Eye (tissue), 1 donor: Measurements from ENCODE around the gene INPP5A.

ENCODE experiments used
- DNase-seq: peaks from one replicate; pipeline ENCODE4 v3.0.0-alpha.2; 2015

INPP5A gene

GRCh38 chr10:132601567-132601966 lies 64.0 kb downstream of the INPP5A start:
- DNase-seq: no peak

DNA sequence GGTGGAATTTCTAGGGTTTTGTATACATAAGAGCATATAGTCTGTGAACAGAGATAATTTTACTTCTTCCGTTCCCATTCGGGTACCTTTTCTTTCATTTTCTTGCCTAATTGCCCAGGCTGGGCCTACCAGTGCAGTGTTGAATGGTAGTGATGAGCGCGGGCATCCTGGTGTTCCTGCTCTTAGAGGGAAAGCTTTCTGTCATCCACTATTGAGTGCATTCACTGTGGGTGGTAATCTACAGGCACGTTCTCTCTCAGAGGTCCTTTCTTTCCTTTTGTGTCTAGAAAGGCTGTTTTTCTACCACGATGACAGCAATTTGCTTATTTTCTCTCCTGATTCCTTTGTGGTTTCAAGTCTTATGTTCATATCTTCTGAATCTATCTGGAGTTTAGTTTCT lies 65.0 kb downstream of the INPP5A start:
- no peak for DNase-seq

GRCh38 chr10:132603851-132604533 lies 66.4 kb downstream of the INPP5A start:
- DNase-seq: no peak

DNA sequence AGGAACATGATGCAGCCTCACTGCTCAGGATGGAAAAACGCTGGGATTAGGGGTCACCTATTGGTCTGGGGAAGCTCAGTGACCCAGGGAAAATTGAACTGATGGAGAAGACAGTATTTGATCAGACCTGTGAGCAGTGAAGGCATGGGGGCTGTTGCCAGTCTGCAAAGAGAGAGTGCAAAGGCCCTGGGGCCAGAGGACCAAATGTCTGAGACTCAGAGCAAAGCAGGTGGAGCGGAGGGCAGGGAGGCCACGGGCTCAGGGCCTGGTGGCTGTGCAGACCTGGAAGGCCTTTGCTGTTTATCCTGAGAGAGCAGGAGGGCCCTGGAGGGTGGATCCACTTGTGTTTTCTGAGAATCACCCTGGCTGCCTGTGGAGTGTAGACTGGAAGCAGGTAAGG lies 67.1 kb downstream of the INPP5A start:
- no peak for DNase-seq

GRCh38 chr10:132605390-132605789 lies 67.8 kb downstream of the INPP5A start:
- no peak for DNase-seq

DNA sequence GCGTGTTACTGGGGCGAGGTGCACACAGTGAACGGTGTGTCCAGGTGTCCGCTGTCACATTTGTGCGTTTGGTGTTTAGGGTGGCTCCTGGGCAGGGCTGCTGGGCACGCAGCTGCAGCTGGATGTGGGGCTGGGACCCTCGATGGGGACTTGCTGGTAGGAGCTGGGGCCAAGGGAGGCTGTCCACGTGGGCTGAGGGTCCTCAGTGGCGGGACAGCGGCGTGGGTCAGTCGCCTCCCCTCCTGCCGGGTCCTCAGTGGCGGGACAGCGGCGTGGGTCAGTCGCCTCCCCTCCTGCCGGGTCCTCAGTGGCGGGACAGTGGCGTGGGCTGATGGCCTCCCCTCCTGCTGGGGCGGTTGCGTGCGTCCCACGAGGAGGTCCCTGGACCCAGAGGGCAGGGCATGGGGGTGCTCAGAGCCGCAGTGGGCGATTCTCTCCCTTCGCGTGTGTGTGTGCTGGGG lies 68.5 kb downstream of the INPP5A start:
- DNase-seq: no peak

- peak; percentile 35 for DNase-seq
These were observed 69.1 kb downstream of the INPP5A start for GRCh38 chr10:132606536-132607316.

- no peak for DNase-seq
These were observed 69.9 kb downstream of the INPP5A start for GRCh38 chr10:132607491-132607890.

- no peak for DNase-seq
These were observed 70.4 kb downstream of the INPP5A start for GRCh38 chr10:132607961-132608495.

DNA sequence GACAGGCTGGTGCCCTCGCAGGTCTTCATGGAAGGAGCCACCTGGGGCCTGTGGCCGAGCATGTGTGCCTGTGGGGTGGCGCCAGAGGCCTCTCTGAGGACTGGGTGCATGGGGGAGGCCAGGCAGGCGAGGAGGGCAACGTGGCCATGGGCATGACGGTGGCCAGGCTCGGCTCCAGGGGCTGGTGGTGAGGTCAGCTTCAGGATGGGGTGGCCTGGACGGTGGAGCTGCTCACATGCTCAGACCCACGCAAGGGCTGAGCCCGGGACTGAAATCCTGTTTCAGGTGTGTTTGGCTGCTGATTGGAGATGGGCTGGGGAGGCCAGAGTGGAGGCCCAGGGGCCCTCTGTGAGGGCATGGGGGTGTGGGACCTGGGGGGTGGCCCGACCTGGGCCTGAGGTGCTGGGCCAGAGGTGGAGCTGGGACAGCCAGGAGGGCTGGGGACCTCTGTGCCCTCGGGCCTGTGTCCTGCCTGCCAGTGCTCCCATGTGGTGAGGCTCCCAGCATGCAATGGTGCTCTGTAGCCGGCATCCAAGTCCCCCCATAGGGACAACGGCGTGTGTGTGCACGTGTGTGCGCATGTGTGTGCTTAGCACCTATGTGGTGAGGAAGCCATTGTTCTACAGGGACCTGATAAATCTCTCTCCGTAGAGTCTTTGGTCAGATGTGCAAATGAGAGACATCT lies 71.1 kb downstream of the INPP5A start:
- no peak for DNase-seq

DNA sequence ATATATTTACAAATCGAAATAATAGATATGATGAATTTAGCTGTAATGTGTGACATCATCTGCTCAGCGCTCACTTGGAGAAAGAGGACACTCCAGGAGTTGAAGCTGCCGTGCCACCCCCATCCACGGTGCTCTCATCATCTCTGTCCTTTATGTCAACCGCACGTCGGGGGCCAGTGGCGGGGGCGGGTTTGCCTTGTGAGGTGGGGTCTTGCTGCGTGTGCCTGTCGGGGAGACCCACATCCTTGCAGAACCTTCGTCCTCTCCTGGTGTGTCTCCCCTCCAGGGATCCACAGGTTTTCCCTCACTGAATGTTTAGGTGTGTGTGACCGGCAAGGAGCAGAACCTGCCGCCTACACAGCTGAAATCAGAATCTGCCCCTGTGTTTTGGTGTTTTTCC lies 71.6 kb downstream of the INPP5A start:
- DNase-seq: no peak

GRCh38 chr10:132610071-132610701 lies 72.6 kb downstream of the INPP5A start:
- no peak for DNase-seq

GRCh38 chr10:132611026-132611910 lies 73.7 kb downstream of the INPP5A start:
- DNase-seq: no peak

- no peak for DNase-seq
These were observed 74.4 kb downstream of the INPP5A start for GRCh38 chr10:132611986-132612385.

GRCh38 chr10:132612571-132613504 lies 75.3 kb downstream of the INPP5A start:
- peak; percentile 64 for DNase-seq

DNA sequence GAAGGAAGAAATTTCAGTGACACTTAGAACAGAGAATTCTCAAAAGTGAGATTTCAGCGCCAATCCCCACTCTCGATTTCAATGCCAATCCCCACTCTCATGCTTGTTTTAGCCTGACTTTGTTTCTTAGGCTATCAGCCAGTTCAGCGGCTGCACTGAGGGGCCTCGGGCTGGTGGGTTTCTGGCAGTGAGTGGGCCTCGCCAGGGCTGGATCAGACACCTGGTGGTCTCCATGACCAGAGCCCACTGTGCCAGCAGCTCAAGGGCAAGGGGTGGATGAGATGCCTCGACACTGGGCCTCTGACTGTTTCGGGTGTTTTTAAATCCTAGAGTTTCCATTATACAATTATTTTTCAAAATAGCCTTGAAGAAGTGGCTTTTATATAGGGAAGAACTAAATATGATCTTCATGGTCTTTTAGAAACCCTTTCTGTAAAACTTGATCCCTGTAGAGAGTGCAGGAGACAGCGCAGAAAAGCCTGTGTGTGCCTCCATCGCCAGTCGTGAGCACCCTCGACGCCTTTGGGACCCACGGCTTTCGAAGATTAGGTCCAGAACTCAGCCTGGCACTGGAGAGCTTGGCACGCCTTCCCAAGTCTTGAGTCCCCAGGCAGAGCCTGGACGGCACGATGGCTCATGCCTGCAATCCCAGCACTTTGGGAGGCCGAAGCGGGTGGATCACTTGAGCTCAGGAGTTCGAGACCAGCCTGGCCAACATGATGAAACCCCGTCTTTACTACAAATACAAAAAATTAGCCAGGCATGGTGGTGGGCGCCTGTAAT lies 76.2 kb downstream of the INPP5A start:
- DNase-seq: no peak

DNA sequence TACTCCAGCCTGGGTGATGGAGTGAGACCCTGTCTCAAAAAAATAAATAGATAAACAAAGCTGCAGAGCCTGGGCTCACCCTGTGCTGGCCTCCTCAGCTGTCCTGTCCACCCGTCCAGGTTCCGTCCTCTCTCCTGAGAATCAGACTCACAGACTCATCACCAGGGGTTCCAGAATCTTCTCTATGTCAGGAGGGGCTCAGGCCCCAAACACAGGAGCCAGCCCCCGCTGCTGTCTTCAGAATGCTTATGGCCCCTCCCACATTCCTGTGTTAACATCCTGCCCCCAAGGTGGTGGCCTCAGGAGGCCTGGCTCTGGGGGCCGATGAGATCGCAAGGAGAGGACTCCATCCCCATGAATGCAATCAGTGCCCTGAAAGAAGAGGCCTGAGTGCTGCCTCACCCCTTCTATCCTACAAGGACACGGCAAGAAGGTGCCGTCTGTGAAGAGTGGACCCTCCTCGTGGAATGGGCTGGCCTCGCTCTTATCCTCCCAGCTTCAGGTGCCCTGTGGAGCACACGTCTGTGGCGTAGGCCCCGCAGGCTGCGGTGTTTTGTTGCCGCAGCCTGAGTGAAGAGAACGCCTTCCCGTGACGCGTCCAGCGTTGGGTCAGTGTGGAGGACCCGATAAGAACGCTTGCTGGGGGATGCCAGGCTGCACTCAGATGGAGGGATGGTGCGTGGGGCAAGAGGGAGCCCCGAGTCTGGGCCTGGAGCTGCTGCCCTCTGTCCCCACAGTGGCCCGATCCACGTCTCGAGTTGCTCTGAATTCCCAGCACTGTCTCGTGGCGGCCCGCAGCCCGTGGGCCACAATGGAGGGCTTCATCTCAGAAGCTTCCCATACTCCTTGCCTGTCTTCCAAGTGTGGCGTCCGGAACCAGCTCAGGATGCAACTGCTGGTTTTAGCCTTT lies 77.1 kb downstream of the INPP5A start:
- DNase-seq: no peak

- no peak for DNase-seq
These were observed 78.0 kb downstream of the INPP5A start for GRCh38 chr10:132615341-132616169.
